Activated CD8-positive, alpha-beta T cell treated with anti-CD3 and anti-CD28 coated beads for 36 hours (primary cell): ENCODE results near the gene ANK3. TPM values are rescaled to one million over a fixed set of nuclear protein-coding genes. Genes with fewer than 3 reads are reported as not detected.
"Not testable (repeated sequence)": the region's sequence is repeated elsewhere in the genome, so short reads cannot be mapped to it uniquely, and the experiment has no call there.

Experiments used
- ATAC-seq: fragments of 200-7000 bp; cut with Tn5 transposase; one replicate; pipeline ENCODE4 v1.10.0; 2021; ENCODE audit warnings: mild to moderate bottlenecking, moderate library complexity
- CTCF ChIA-PET: fragments of 350-600 bp; sonication (Branson Sonifier 250); formaldehyde crosslinking; loops from one replicate; lab custom pipeline; 2021; ENCODE audit warnings: antibody characterized with exemption; lab: Charles Lee
- POLR2A ChIA-PET: fragments of 350-600 bp; sonication (Branson Sonifier 250); formaldehyde crosslinking; loops from one replicate; lab custom pipeline; 2021; ENCODE audit warnings: antibody characterized with exemption; lab: Charles Lee
- DNase-seq: peaks from one replicate; pipeline ENCODE4 v3.0.0-alpha.2; 2020
- H3K27ac Mint-ChIP-seq: one replicate; pipeline ENCODE4 v1.8.0; 2021; ENCODE audit warnings: mild to moderate bottlenecking, mixed read lengths
- H3K27me3 Mint-ChIP-seq: one replicate; pipeline ENCODE4 v1.8.0; 2021; ENCODE audit warnings: mixed read lengths
- H3K36me3 Mint-ChIP-seq: one replicate; pipeline ENCODE4 v1.8.0; 2021; ENCODE audit warnings: low read depth, mixed read lengths
- H3K4me1 Mint-ChIP-seq: one replicate; pipeline ENCODE4 v1.8.0; 2021; ENCODE audit warnings: low read depth, mixed read lengths
- H3K4me3 Mint-ChIP-seq: one replicate; pipeline ENCODE4 v1.8.0; 2021; ENCODE audit warnings: mild to moderate bottlenecking, moderate library complexity, mixed read lengths
- H3K9me3 Mint-ChIP-seq: one replicate; pipeline ENCODE4 v1.8.0; 2021; ENCODE audit warnings: mixed read lengths
- CTCF ChIP-seq: fragments of 200-600 bp; IDR thresholded peaks from one replicate; pipeline ENCODE4 v1.8.0; 2022; ENCODE audit warnings: antibody characterized with exemption, mild to moderate bottlenecking
- intact Hi-C: fragments of 100-400 bp; cut with micrococcal nuclease; formaldehyde crosslinking; loops from one replicate; pipeline ENCODE4 v1.10.0; 2022
- total RNA-seq, 2 experiments: library from RNA; stranded (reverse); gene quantifications; one replicate each; pipeline ENCODE4 v1.2.3, GENCODE V29; 2021

The ANK3 gene
- total RNA-seq, 2 experiments from 2014 or later, result 10.3 to 12.0 TPM

- Mint-ChIP-seq H3K9me3 (no peaks in the 10 kb centered on the region), H3K36me3 (no peaks in the 10 kb centered on the region), H3K4me1 (no peaks in the 10 kb centered on the region), H3K27ac (no peak overlapping the region), H3K4me3 (no peak overlapping the region), H3K27me3 (no peaks in the 10 kb centered on the region)
- ChIA-PET CTCF (no interaction called here), POLR2A (no interaction called here)
- intact Hi-C loops, result no loop called here
- DNase-seq (no peak), ATAC-seq (no peak)
- no peak for TF ChIP-seq CTCF
These were observed 96.7 kb downstream of the ANK3 start for GRCh38 chr10:60292998-60293397.

DNA sequence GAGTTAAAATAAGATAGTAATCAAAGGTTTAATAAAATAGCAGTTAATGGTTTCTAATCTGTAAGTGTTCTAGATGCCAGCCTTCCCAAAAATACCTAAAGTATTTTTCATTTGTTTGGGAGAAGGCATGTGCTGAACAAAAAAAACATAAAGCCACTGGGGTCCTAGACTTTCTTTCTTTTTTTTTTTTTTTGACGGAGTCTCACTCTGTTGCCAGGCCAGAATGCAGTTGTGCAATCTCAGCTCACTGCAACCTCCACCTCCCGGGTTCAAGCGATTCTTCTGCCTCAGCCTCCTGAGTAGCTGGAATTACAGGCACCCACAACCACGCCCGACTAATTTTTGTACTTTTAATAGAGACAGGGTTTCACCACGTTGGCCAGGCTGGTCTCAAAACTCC lies 97.1 kb downstream of the ANK3 start:
- ATAC-seq, H3K9me3 Mint-ChIP-seq, intact Hi-C loops, CTCF ChIA-PET, H3K27ac Mint-ChIP-seq, H3K4me1 Mint-ChIP-seq, H3K27me3 Mint-ChIP-seq, DNase-seq, POLR2A ChIA-PET, H3K4me3 Mint-ChIP-seq, H3K36me3 Mint-ChIP-seq: not testable (repeated sequence)

DNA sequence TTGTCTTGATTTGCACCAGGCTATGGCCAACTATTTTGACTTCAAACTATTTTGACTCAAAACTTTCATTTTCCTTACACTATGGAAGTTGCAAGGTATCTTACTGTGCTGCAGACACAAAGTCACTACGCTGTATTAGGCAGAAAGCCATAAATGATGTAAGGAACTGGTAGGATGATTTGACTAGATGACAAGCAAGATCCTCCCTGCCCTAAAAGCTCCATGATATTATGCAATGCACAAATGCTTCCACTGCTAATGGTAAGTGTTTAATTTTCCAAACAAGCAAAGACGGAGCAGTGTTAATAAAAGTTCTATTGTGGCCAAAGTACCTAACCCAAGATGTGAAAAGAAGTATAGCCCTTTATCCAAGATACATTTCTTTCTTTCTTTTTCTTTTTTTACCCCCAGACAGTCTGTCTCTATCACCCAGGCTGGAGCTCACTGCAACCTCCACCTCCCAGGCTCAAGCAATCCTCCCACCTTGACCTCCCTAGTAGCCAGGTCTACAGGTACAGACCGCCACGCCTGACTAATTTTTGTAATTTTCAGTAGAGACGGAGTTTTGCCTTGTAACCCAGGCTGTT lies 98.2 kb downstream of the ANK3 start:
- Mint-ChIP-seq H3K27ac (no peak overlapping the region), H3K27me3 (no peaks in the 10 kb centered on the region), H3K9me3 (no peaks in the 10 kb centered on the region), H3K4me3 (no peak overlapping the region), H3K4me1 (no peaks in the 10 kb centered on the region), H3K36me3 (no peaks in the 10 kb centered on the region)
- TF ChIP-seq CTCF, result no peak
- ATAC-seq (no peak), DNase-seq (no peak)
- POLR2A ChIA-PET, result interaction anchor here (0.6 kb wide), 1 partner anchor 145 kb away, joined by 3 read pairs; no protein-coding TSS in a partner anchor
- intact Hi-C loops, result no loop called here
- CTCF ChIA-PET, result no interaction called here

DNA sequence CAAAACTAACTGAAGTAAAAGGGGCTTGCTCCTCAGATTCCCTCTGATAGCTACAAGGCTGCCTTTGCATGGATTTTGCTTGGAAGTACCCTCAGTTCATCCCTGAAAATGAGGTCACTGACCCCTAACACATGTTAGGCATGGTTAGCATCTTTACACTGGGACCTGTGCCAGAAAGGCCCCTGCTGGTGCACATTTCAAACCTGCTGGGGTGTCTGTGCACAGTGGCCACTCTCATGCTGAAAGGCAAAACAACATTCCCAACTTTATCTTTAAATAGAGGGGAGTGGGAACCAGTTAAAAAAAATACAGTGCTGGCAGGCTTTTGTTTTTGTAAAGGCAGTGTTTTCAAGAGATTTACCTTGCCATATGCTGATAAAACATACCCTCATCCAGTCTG lies 99.1 kb downstream of the ANK3 start:
- Mint-ChIP-seq H3K4me1 (no peaks in the 10 kb centered on the region), H3K27me3 (no peaks in the 10 kb centered on the region), H3K36me3 (no peaks in the 10 kb centered on the region), H3K9me3 (no peaks in the 10 kb centered on the region), H3K4me3 (no peak overlapping the region), H3K27ac (no peak overlapping the region)
- ATAC-seq (no peak), DNase-seq (no peak)
- TF ChIP-seq CTCF, result no peak
- intact Hi-C loops, result no loop called here
- CTCF ChIA-PET, result interaction anchor here (0.8 kb wide), 1 partner anchor 637 kb away, joined by 3 read pairs; no protein-coding TSS in a partner anchor
- POLR2A ChIA-PET, result no interaction called here

GRCh38 chr10:60289800-60290199 lies 99.9 kb downstream of the ANK3 start:
- Mint-ChIP-seq H3K36me3 (no peaks in the 10 kb centered on the region), H3K27me3 (no peaks in the 10 kb centered on the region), H3K9me3 (no peaks in the 10 kb centered on the region), H3K4me3 (no peak overlapping the region), H3K4me1 (no peaks in the 10 kb centered on the region), H3K27ac (no peak overlapping the region)
- intact Hi-C loops, result no loop called here
- POLR2A ChIA-PET, result interaction anchor here (0.7 kb wide), 1 partner anchor 162 kb away, joined by 3 read pairs; no protein-coding TSS in a partner anchor
- CTCF ChIA-PET, result interaction anchor here (0.8 kb wide), 1 partner anchor 636 kb away, joined by 3 read pairs; no protein-coding TSS in a partner anchor
- DNase-seq (no peak), ATAC-seq (no peak)
- no peak for TF ChIP-seq CTCF
